Uterus (tissue), 2 donors: ENCODE results near the gene SIRT4.
"Not testable (repeated sequence)": the region's sequence is repeated elsewhere in the genome, so short reads cannot be mapped to it uniquely, and the experiment has no call there.

Experiments
- POLR2A ChIP-seq, 2 donors: fragments of 450-650 bp; IDR thresholded peaks; one replicate each; pipeline ENCODE4 v1.6.1; 2016; ENCODE audit warnings: antibody characterized with exemption in 2 of 2, mild to moderate bottlenecking in 1 of 2, moderate library complexity in 1 of 2
- TF ChIP-seq, protein P1 (sequence below), 4 experiments: fragments of 200-600 bp in 2 of 4; fragments of 450-650 bp in 2 of 4; sonication (generic) in 2 of 4; IDR thresholded peaks; one replicate each; pipeline ENCODE4 v1.5.1; 2016 to 2019; ENCODE audit warnings: antibody characterized with exemption in 4 of 4, mild to moderate bottlenecking in 2 of 4, moderate library complexity in 1 of 4

DNA sequence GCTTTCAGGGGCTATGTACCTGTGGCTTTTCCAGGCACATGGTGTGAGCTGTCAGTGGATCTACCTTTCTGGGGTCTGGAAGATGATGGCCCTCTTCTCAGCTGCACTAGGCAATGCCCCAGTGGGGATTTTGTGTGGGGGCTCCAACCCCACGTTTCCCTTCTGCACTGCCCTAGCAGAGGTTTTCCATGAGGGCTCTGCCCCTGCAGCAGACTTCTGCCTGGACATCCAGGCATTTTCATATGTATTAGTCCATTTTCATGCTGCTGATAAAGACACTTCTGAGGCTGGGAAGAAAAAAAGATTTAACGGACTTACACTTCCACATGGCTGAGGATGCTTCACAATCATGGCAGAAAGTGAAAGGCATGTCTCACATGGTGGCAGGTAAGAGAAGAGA, 34.3 kb downstream of the SIRT4 start:
- TF ChIP-seq, protein P1, sequence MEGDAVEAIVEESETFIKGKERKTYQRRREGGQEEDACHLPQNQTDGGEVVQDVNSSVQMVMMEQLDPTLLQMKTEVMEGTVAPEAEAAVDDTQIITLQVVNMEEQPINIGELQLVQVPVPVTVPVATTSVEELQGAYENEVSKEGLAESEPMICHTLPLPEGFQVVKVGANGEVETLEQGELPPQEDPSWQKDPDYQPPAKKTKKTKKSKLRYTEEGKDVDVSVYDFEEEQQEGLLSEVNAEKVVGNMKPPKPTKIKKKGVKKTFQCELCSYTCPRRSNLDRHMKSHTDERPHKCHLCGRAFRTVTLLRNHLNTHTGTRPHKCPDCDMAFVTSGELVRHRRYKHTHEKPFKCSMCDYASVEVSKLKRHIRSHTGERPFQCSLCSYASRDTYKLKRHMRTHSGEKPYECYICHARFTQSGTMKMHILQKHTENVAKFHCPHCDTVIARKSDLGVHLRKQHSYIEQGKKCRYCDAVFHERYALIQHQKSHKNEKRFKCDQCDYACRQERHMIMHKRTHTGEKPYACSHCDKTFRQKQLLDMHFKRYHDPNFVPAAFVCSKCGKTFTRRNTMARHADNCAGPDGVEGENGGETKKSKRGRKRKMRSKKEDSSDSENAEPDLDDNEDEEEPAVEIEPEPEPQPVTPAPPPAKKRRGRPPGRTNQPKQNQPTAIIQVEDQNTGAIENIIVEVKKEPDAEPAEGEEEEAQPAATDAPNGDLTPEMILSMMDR (IDR thresholded peaks at IDR 0.05): not testable (repeated sequence)
- not testable (repeated sequence) for TF ChIP-seq POLR2A (IDR thresholded peaks at IDR 0.05)
